ENCODE results near the gene LRATD1.

- TF ChIP-seq, protein P1, sequence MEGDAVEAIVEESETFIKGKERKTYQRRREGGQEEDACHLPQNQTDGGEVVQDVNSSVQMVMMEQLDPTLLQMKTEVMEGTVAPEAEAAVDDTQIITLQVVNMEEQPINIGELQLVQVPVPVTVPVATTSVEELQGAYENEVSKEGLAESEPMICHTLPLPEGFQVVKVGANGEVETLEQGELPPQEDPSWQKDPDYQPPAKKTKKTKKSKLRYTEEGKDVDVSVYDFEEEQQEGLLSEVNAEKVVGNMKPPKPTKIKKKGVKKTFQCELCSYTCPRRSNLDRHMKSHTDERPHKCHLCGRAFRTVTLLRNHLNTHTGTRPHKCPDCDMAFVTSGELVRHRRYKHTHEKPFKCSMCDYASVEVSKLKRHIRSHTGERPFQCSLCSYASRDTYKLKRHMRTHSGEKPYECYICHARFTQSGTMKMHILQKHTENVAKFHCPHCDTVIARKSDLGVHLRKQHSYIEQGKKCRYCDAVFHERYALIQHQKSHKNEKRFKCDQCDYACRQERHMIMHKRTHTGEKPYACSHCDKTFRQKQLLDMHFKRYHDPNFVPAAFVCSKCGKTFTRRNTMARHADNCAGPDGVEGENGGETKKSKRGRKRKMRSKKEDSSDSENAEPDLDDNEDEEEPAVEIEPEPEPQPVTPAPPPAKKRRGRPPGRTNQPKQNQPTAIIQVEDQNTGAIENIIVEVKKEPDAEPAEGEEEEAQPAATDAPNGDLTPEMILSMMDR (IDR thresholded peaks at IDR 0.05) = peak in 2 of 3 experiments; percentile 56 to 69
- no peak for TF ChIP-seq POLR2A (IDR thresholded peaks at IDR 0.05)
Measured at GRCh38 chr2:14634489-14635390, 2.2 kb downstream of the LRATD1 start.
